ENCODE data around the gene KRT75.

KRT75 gene

GRCh38 chr12:52390739-52391617, 43.2 kb downstream of the KRT75 start:
- no peak for DNase-seq

GRCh38 chr12:52389313-52390207, 44.6 kb downstream of the KRT75 start:
- no peak for DNase-seq

GRCh38 chr12:52387859-52388258, 46.3 kb downstream of the KRT75 start:
- DNase-seq = no peak

GRCh38 chr12:52385226-52385702, 48.9 kb downstream of the KRT75 start, which contains the start of gene KRT84:
TSS of gene KRT84 (minus strand) at chr12:52385652. CDS start at chr12:52385585, 67 bp downstream.
- no peak for DNase-seq

GRCh38 chr12:52383331-52383730, 50.8 kb downstream of the KRT75 start:
- no peak for DNase-seq

GRCh38 chr12:52382854-52383253, 51.3 kb downstream of the KRT75 start:
- DNase-seq = no peak

- DNase-seq = no peak
These were observed 53.0 kb downstream of the KRT75 start for GRCh38 chr12:52381206-52381605.

- DNase-seq = no peak
These were observed 53.9 kb downstream of the KRT75 start for GRCh38 chr12:52380271-52380694.

GRCh38 chr12:52379536-52379935, 54.6 kb downstream of the KRT75 start:
- DNase-seq = no peak

GRCh38 chr12:52378091-52378490, 56.1 kb downstream of the KRT75 start:
- DNase-seq = no peak

GRCh38 chr12:52377266-52377665, 56.9 kb downstream of the KRT75 start:
- DNase-seq = no peak

Measured in amniotic stem cell (primary cell).